IPS-15b (cell line): ENCODE results near the gene MOB3C.
"Not testable (repeated sequence)": the region's sequence is repeated elsewhere in the genome, so short reads cannot be mapped to it uniquely, and the experiment has no call there.

ENCODE experiments used
- H3K27me3 ChIP-seq: one replicate; pipeline ENCODE4 v1.6.1; 2013; ENCODE audit warnings: low read length; ENCODE audit not compliant: control insufficient read depth, insufficient read depth
- H3K36me3 ChIP-seq: one replicate; pipeline ENCODE4 v1.6.1; 2013; ENCODE audit warnings: low read length; ENCODE audit not compliant: control insufficient read depth, insufficient read depth
- H3K4me1 ChIP-seq: one replicate; pipeline ENCODE4 v1.6.1; 2013; ENCODE audit warnings: mild to moderate bottlenecking, low read length; ENCODE audit not compliant: control insufficient read depth, insufficient read depth
- H3K4me3 ChIP-seq: one replicate; pipeline ENCODE4 v1.5.1; 2013; ENCODE audit warnings: low read depth, low read length
- H3K9ac ChIP-seq: one replicate; pipeline ENCODE4 v1.6.1; 2013; ENCODE audit warnings: low read depth, mild to moderate bottlenecking, low read length
- H3K9me3 ChIP-seq: one replicate; pipeline ENCODE4 v1.6.1; 2013; ENCODE audit warnings: mild to moderate bottlenecking, low read length; ENCODE audit not compliant: control insufficient read depth, insufficient read depth

Gene MOB3C

GRCh38 chr1:46616277-46617107, at the start of gene MOB3C:
MOB3C (minus strand) TSS chr1:46616811; CDS start chr1:46613321, 3,490 bp downstream.
- no peaks in the 10 kb centered on the region for H3K9me3 ChIP-seq
- H3K27me3 ChIP-seq = peaks cover 24% of the 10 kb centered on the region
- peak within 1 kb of the TSS; percentile 79 for H3K4me3 ChIP-seq
- H3K36me3 ChIP-seq = no peaks in the 10 kb centered on the region
- H3K4me1 ChIP-seq = peaks cover 28% of the 10 kb centered on the region
- peak within 1 kb of the TSS; percentile 65 for H3K9ac ChIP-seq

- Histone ChIP-seq H3K4me1 (peaks cover 18% of the 10 kb centered on the region), H3K9me3 (no peaks in the 10 kb centered on the region), H3K9ac (no peak overlapping the region), H3K36me3 (peaks cover 5% of the 10 kb centered on the region), H3K4me3 (no peak overlapping the region), H3K27me3 (peaks cover 2% of the 10 kb centered on the region)
Observed at GRCh38 chr1:46665983-46666382, 49.4 kb upstream of the MOB3C start.

- H3K9me3 ChIP-seq, H3K36me3 ChIP-seq: not testable (repeated sequence)
- H3K4me1 ChIP-seq = peaks cover 18% of the 10 kb centered on the region
Observed at GRCh38 chr1:46662919-46663318, 46.3 kb upstream of the MOB3C start.

GRCh38 chr1:46660116-46660515, 43.5 kb upstream of the MOB3C start:
- not testable (repeated sequence) for H3K9ac ChIP-seq, H3K4me3 ChIP-seq, H3K27me3 ChIP-seq, H3K4me1 ChIP-seq, H3K9me3 ChIP-seq
- peaks cover 10% of the 10 kb centered on the region for H3K36me3 ChIP-seq

More at GRCh38 chr1:46662919-46663318, 46.3 kb upstream of the MOB3C start:
- H3K9ac ChIP-seq, H3K4me3 ChIP-seq, H3K27me3 ChIP-seq: not testable (repeated sequence)

- H3K9ac ChIP-seq = no peak overlapping the region
- no peaks in the 10 kb centered on the region for H3K27me3 ChIP-seq
- H3K4me1 ChIP-seq = no peaks in the 10 kb centered on the region
- peaks cover 8% of the 10 kb centered on the region for H3K36me3 ChIP-seq
- H3K4me3 ChIP-seq = no peak overlapping the region
- no peaks in the 10 kb centered on the region for H3K9me3 ChIP-seq
Observed at GRCh38 chr1:46659307-46659870, 42.8 kb upstream of the MOB3C start.

GRCh38 chr1:46657775-46658174, 41.2 kb upstream of the MOB3C start:
- H3K27me3 ChIP-seq = no peaks in the 10 kb centered on the region
- H3K9ac ChIP-seq = no peak overlapping the region
- no peak overlapping the region for H3K4me3 ChIP-seq
- H3K4me1 ChIP-seq = no peaks in the 10 kb centered on the region
- no peaks in the 10 kb centered on the region for H3K9me3 ChIP-seq
- H3K36me3 ChIP-seq = peaks cover 5% of the 10 kb centered on the region

GRCh38 chr1:46656643-46657042, 40.0 kb upstream of the MOB3C start:
- peaks cover 5% of the 10 kb centered on the region for H3K36me3 ChIP-seq
- no peak overlapping the region for H3K4me3 ChIP-seq
- H3K9ac ChIP-seq = no peak overlapping the region
- H3K4me1 ChIP-seq = no peaks in the 10 kb centered on the region
- H3K9me3 ChIP-seq = no peaks in the 10 kb centered on the region
- no peaks in the 10 kb centered on the region for H3K27me3 ChIP-seq

GRCh38 chr1:46655848-46656247, 39.2 kb upstream of the MOB3C start:
- Histone ChIP-seq H3K36me3 (peaks cover 5% of the 10 kb centered on the region), H3K9ac (no peak overlapping the region)

GRCh38 chr1:46654698-46655097, 38.1 kb upstream of the MOB3C start:
- H3K36me3 ChIP-seq = not testable (repeated sequence)

More at GRCh38 chr1:46655848-46656247, 39.2 kb upstream of the MOB3C start:
- Histone ChIP-seq H3K27me3 (no peaks in the 10 kb centered on the region), H3K4me1 (no peaks in the 10 kb centered on the region), H3K4me3 (no peak overlapping the region), H3K9me3 (no peaks in the 10 kb centered on the region)

GRCh38 chr1:46654012-46654411, 37.4 kb upstream of the MOB3C start:
- no peaks in the 10 kb centered on the region for H3K4me1 ChIP-seq
- H3K9me3 ChIP-seq = no peaks in the 10 kb centered on the region
- H3K9ac ChIP-seq = no peak overlapping the region
- no peaks in the 10 kb centered on the region for H3K27me3 ChIP-seq
- H3K4me3 ChIP-seq = no peak overlapping the region
- H3K36me3 ChIP-seq = peaks cover 5% of the 10 kb centered on the region

More at GRCh38 chr1:46654698-46655097, 38.1 kb upstream of the MOB3C start:
- H3K4me1 ChIP-seq, H3K9me3 ChIP-seq, H3K4me3 ChIP-seq, H3K9ac ChIP-seq, H3K27me3 ChIP-seq: not testable (repeated sequence)

GRCh38 chr1:46653405-46653958, 36.9 kb upstream of the MOB3C start:
- Histone ChIP-seq H3K4me3 (no peak overlapping the region), H3K9ac (no peak overlapping the region), H3K27me3 (no peaks in the 10 kb centered on the region), H3K9me3 (no peaks in the 10 kb centered on the region), H3K36me3 (peaks cover 5% of the 10 kb centered on the region), H3K4me1 (no peaks in the 10 kb centered on the region)
